T-cell (primary cell): ENCODE data around the gene PRDM16. TPM values are rescaled to one million over a fixed set of nuclear protein-coding genes. Genes with fewer than 3 reads are reported as not detected.

Source experiments
- ATAC-seq, 4 experiments: fragments of 200-7000 bp in 3 of 4; fragments of 150-1000 bp in 1 of 4; cut with Tn5 transposase; replicated peaks in 1 of 4; 1 replicate in 3 of 4; 2 replicates in 1 of 4; pipeline ENCODE4 v1.10.0; 2021; ENCODE audit warnings: moderate library complexity in 3 of 4, mild to moderate bottlenecking in 2 of 4, moderate number of reproducible peaks in 1 of 4
- CTCF ChIA-PET, 2 donors: fragments of 300-600 bp; sonication (Branson Sonifier 250); formaldehyde crosslinking; loops; one replicate each; lab custom pipeline; 2022; ENCODE audit warnings: antibody characterized with exemption in 2 of 2; lab: Charles Lee
- POLR2A ChIA-PET, 2 donors: fragments of 300-600 bp; sonication (Branson Sonifier 250); formaldehyde crosslinking; loops; one replicate each; lab custom pipeline; 2022; ENCODE audit warnings: antibody characterized with exemption in 2 of 2; lab: Charles Lee
- DNase-seq, 35 experiments: peaks; one replicate each; pipeline versions ENCODE4 v3.0.0 to v3.0.0-alpha.2; 2013 to 2023
- H3K27ac ChIP-seq: one replicate; pipeline ENCODE4 v1.5.1; 2013; ENCODE audit warnings: low read length
- H3K27me3 ChIP-seq, 2 experiments: replicated peaks in 1 of 2; 1 replicate in 1 of 2; 2 replicates in 1 of 2; pipeline versions ENCODE4 v1.6.1 to v1.7.0; 2013; ENCODE audit warnings: low read length in 1 of 2, mixed read lengths in 1 of 2; ENCODE audit not compliant: control insufficient read depth in 2 of 2, insufficient read depth in 2 of 2; ENCODE audit errors: extremely low read depth in 1 of 2
- H3K36me3 ChIP-seq, 2 donors: 1 replicate in 1 of 2; 2 replicates in 1 of 2; pipeline versions ENCODE4 v1.6.1 to v1.7.0; 2013; ENCODE audit warnings: low read length in 1 of 2; ENCODE audit not compliant: control insufficient read depth in 2 of 2, insufficient read depth in 1 of 2; ENCODE audit errors: extremely low read depth in 1 of 2
- H3K4me1 ChIP-seq, 2 experiments: 1 replicate in 1 of 2; 2 replicates in 1 of 2; pipeline versions ENCODE4 v1.6.1 to v1.7.0; 2013; ENCODE audit warnings: low read length in 2 of 2, mixed read lengths in 1 of 2; ENCODE audit not compliant: insufficient read depth in 2 of 2, control insufficient read depth in 1 of 2; ENCODE audit errors: extremely low read depth in 1 of 2
- H3K4me3 ChIP-seq, 2 donors: 1 replicate in 1 of 2; 2 replicates in 1 of 2; pipeline versions ENCODE4 v1.5.1 to v1.7.0; 2013; ENCODE audit warnings: mild to moderate bottlenecking in 2 of 2, low read length in 1 of 2, moderate library complexity in 1 of 2; ENCODE audit not compliant: control insufficient read depth in 1 of 2; ENCODE audit errors: extremely low read depth in 1 of 2
- H3K9me3 ChIP-seq: 2 replicates; pipeline ENCODE4 v1.7.0; 2013
- H3K27ac Mint-ChIP-seq, 2 donors: one replicate each; pipeline ENCODE4 v1.8.0; 2020 to 2021; ENCODE audit warnings: mild to moderate bottlenecking in 2 of 2, mixed read lengths in 2 of 2
- H3K27me3 Mint-ChIP-seq, 2 donors: one replicate each; pipeline ENCODE4 v1.8.0; 2021 to 2022; ENCODE audit warnings: mixed read lengths in 2 of 2
- H3K36me3 Mint-ChIP-seq: one replicate; pipeline ENCODE4 v1.8.0; 2021; ENCODE audit warnings: mixed read lengths
- H3K4me1 Mint-ChIP-seq, 3 donors: one replicate each; pipeline ENCODE4 v1.8.0; 2020 to 2022; ENCODE audit warnings: mixed read lengths in 3 of 3, mild to moderate bottlenecking in 1 of 3
- H3K4me3 Mint-ChIP-seq, 3 donors: one replicate each; pipeline ENCODE4 v1.8.0; 2020 to 2022; ENCODE audit warnings: mild to moderate bottlenecking in 3 of 3, mixed read lengths in 3 of 3, moderate library complexity in 3 of 3
- H3K9me3 Mint-ChIP-seq, 3 donors: one replicate each; pipeline ENCODE4 v1.8.0; 2020 to 2022; ENCODE audit warnings: mixed read lengths in 3 of 3
- WGBS: methylation state at CpG from one replicate; pipeline ENCODE4 v1.1.5; 2013; ENCODE audit warnings: missing lambda C conversion rate; ENCODE audit not compliant: insufficient coverage; 5-methylcytosine and 5-hydroxymethylcytosine counted together
- total RNA-seq, 35 experiments: library from RNA in 6 of 35; stranded (reverse) in 6 of 35; fragments of 120-200 nt in 1 of 35; gene quantifications; one replicate each; pipeline versions ENCODE4 v1.2.1 to v1.2.4 and lab custom pipeline; 2013 to 2026

PRDM16 gene
- total RNA-seq, 5 donors from 2014 or later (not counting 1 experiment from before 2014, with no cell fraction given) = 0.15 to 0.70 (median 0.24) TPM; not detected in 1

GRCh38 chr1:3425486-3426215 lies 356.6 kb downstream of the PRDM16 start:
- Mint-ChIP-seq H3K27ac (no peak overlapping the region), H3K36me3 (no peaks in the 10 kb centered on the region), H3K27me3 (peaks cover 4 to 11% of the 10 kb centered on the region in 2 donors), H3K4me1 (peaks cover 0 to 4% (median 0%) of the 10 kb centered on the region in 3 donors), H3K9me3 (no peaks in the 10 kb centered on the region), H3K4me3 (no peak overlapping the region)
- 94% methylated on average over 34 of the region's 44 CpGs for WGBS
- ChIA-PET CTCF (no interaction called here), POLR2A (no interaction called here)
- DNase-seq (no peak), ATAC-seq (no peak)
- Histone ChIP-seq H3K27ac (no peak overlapping the region), H3K4me3 (no peak overlapping the region), H3K27me3 (peaks cover 0 to 31% of the 10 kb centered on the region in 2 experiments), H3K9me3 (no peaks in the 10 kb centered on the region), H3K4me1 (peaks cover 0 to 6% of the 10 kb centered on the region in 2 experiments), H3K36me3 (no peaks in the 10 kb centered on the region)

- H3K27ac Mint-ChIP-seq = no peak overlapping the region
- H3K4me3 Mint-ChIP-seq = no peak overlapping the region
- Histone ChIP-seq H3K36me3 (no peaks in the 10 kb centered on the region), H3K4me3 (no peak overlapping the region), H3K27me3 (peaks cover 0 to 27% of the 10 kb centered on the region in 2 experiments), H3K4me1 (peaks cover 0 to 6% of the 10 kb centered on the region in 2 experiments), H3K9me3 (no peaks in the 10 kb centered on the region), H3K27ac (no peak overlapping the region)
- DNase-seq (no peak), ATAC-seq (no peak)
- no peaks in the 10 kb centered on the region for H3K9me3 Mint-ChIP-seq
- WGBS = 93% methylated on average over 16 of the region's 20 CpGs
- peaks cover 0 to 4% (median 0%) of the 10 kb centered on the region in 3 donors for H3K4me1 Mint-ChIP-seq
- ChIA-PET CTCF (no interaction called here), POLR2A (no interaction called here)
- H3K36me3 Mint-ChIP-seq = no peaks in the 10 kb centered on the region
- H3K27me3 Mint-ChIP-seq = peaks cover 0 to 4% of the 10 kb centered on the region in 2 donors
These were observed 358.0 kb downstream of the PRDM16 start for GRCh38 chr1:3426956-3427535.

- no peak for ATAC-seq
- H3K27me3 Mint-ChIP-seq = peaks cover 0 to 4% of the 10 kb centered on the region in 2 donors
These were observed 359.0 kb downstream of the PRDM16 start for GRCh38 chr1:3427711-3428704.

GRCh38 chr1:3428899-3429298 lies 359.9 kb downstream of the PRDM16 start:
- no peaks in the 10 kb centered on the region for H3K9me3 Mint-ChIP-seq
- POLR2A ChIA-PET = no interaction called here
- no peak for DNase-seq

More at GRCh38 chr1:3427711-3428704, 359.0 kb downstream of the PRDM16 start:
- ChIA-PET POLR2A (no interaction called here), CTCF (no interaction called here)
- Mint-ChIP-seq H3K27ac (no peak overlapping the region), H3K4me1 (peaks cover 0 to 4% (median 0%) of the 10 kb centered on the region in 3 donors), H3K36me3 (no peaks in the 10 kb centered on the region), H3K9me3 (no peaks in the 10 kb centered on the region), H3K4me3 (no peak overlapping the region)
- Histone ChIP-seq H3K36me3 (no peaks in the 10 kb centered on the region), H3K27me3 (peaks cover 0 to 23% of the 10 kb centered on the region in 2 experiments), H3K4me1 (peaks cover 0 to 6% of the 10 kb centered on the region in 2 experiments), H3K27ac (no peak overlapping the region), H3K4me3 (no peak overlapping the region), H3K9me3 (no peaks in the 10 kb centered on the region)
- 86% methylated on average over 33 of the region's 43 CpGs for WGBS
- DNase-seq = no peak

GRCh38 chr1:3429320-3429719 lies 360.3 kb downstream of the PRDM16 start:
- ChIA-PET CTCF (no interaction called here), POLR2A (no interaction called here)
- H3K4me1 Mint-ChIP-seq = peaks cover 0 to 2% (median 0%) of the 10 kb centered on the region in 3 donors
- no peak overlapping the region for H3K4me3 Mint-ChIP-seq
- peaks cover 0 to 16% of the 10 kb centered on the region in 2 experiments for H3K27me3 ChIP-seq
- peaks cover 0 to 6% of the 10 kb centered on the region in 2 experiments for H3K4me1 ChIP-seq
- H3K36me3 ChIP-seq = no peaks in the 10 kb centered on the region
- no peaks in the 10 kb centered on the region for H3K9me3 ChIP-seq
- H3K4me3 ChIP-seq = no peak overlapping the region
- no peak overlapping the region for H3K27ac ChIP-seq
- no peaks in the 10 kb centered on the region for H3K36me3 Mint-ChIP-seq
- peaks cover 0 to under 1% of the 10 kb centered on the region in 2 donors for H3K27me3 Mint-ChIP-seq
- DNase-seq = no peak
- 77% methylated on average over 5 of the region's 13 CpGs for WGBS
- no peaks in the 10 kb centered on the region for H3K9me3 Mint-ChIP-seq
- no peak overlapping the region for H3K27ac Mint-ChIP-seq
- ATAC-seq = no peak

More at GRCh38 chr1:3428899-3429298, 359.9 kb downstream of the PRDM16 start:
- peaks cover 0 to 6% of the 10 kb centered on the region in 2 experiments for H3K4me1 ChIP-seq
- no peaks in the 10 kb centered on the region for H3K9me3 ChIP-seq
- H3K27me3 ChIP-seq = peaks cover 0 to 19% of the 10 kb centered on the region in 2 experiments
- H3K36me3 ChIP-seq = no peaks in the 10 kb centered on the region
- H3K36me3 Mint-ChIP-seq = no peaks in the 10 kb centered on the region
- no peak overlapping the region for H3K27ac Mint-ChIP-seq
- ATAC-seq = no peak
- H3K4me3 ChIP-seq = no peak overlapping the region
- H3K4me1 Mint-ChIP-seq = peaks cover 0 to 4% (median 0%) of the 10 kb centered on the region in 3 donors
- H3K4me3 Mint-ChIP-seq = no peak overlapping the region
- peaks cover 0 to 4% of the 10 kb centered on the region in 2 donors for H3K27me3 Mint-ChIP-seq
- 83% methylated on average over 9 of the region's 9 CpGs for WGBS
- CTCF ChIA-PET = no interaction called here
- H3K27ac ChIP-seq = no peak overlapping the region

- no peaks in the 10 kb centered on the region for H3K36me3 ChIP-seq
- no peaks in the 10 kb centered on the region for H3K9me3 ChIP-seq
- ATAC-seq (no peak), DNase-seq (no peak)
- H3K4me3 ChIP-seq = no peak overlapping the region
- no peaks in the 10 kb centered on the region for H3K27me3 Mint-ChIP-seq
- H3K27ac ChIP-seq = no peak overlapping the region
- no peaks in the 10 kb centered on the region for H3K9me3 Mint-ChIP-seq
- no peaks in the 10 kb centered on the region for H3K4me1 Mint-ChIP-seq
- ChIA-PET POLR2A (no interaction called here), CTCF (no interaction called here)
- no peak overlapping the region for H3K27ac Mint-ChIP-seq
- H3K4me1 ChIP-seq = peaks cover 0 to 2% of the 10 kb centered on the region in 2 experiments
- H3K4me3 Mint-ChIP-seq = no peak overlapping the region
- WGBS = 87% methylated on average over 9 of the region's 16 CpGs
- peaks cover 0 to 11% of the 10 kb centered on the region in 2 experiments for H3K27me3 ChIP-seq
- no peaks in the 10 kb centered on the region for H3K36me3 Mint-ChIP-seq
These were observed 360.8 kb downstream of the PRDM16 start for GRCh38 chr1:3429766-3430165.
